ENCODE results near the gene SLC16A13.
"Not testable (repeated sequence)": the region's sequence is repeated elsewhere in the genome, so short reads cannot be mapped to it uniquely, and the experiment has no call there.

The SLC16A13 gene

GRCh38 chr17:7043497-7044198 lies 7.8 kb downstream of the SLC16A13 start, which contains the start of gene SLC16A11:
Gene SLC16A11, minus strand, starts transcription at chr17:7044092. Its CDS starts 579 bp downstream, at chr17:7043513.
- H4K20me1 ChIP-seq, result no peaks in the 10 kb centered on the region
- peaks cover 73% of the 10 kb centered on the region for H3K4me1 ChIP-seq
- H3K9ac ChIP-seq, result peak within 1 kb of the TSS; percentile 79
- peak within 1 kb of the TSS; percentile 85 for H3K27ac ChIP-seq
- no peak for TF ChIP-seq Cebpa-rat (IDR thresholded peaks at IDR 0.05)
- peak within 1 kb of the TSS; percentile 98 for H3K4me2 ChIP-seq
- H3K27me3 ChIP-seq, result peaks cover 50% of the 10 kb centered on the region
- no peaks in the 10 kb centered on the region for H3K36me3 ChIP-seq
- peak within 1 kb of the TSS; percentile 68 for H3K4me3 ChIP-seq
- no peaks in the 10 kb centered on the region for H3K9me3 ChIP-seq

GRCh38 chr17:7045492-7046126 lies 9.8 kb downstream of the SLC16A13 start:
- no peaks in the 10 kb centered on the region for H4K20me1 ChIP-seq
- H3K9me3 ChIP-seq, result no peaks in the 10 kb centered on the region
- H3K9ac ChIP-seq, result no peak overlapping the region
- peak overlapping the region; percentile 85 for H3K4me2 ChIP-seq
- no peak overlapping the region for H3K4me3 ChIP-seq
- no peak overlapping the region for H3K27ac ChIP-seq
- no peak for TF ChIP-seq Cebpa-rat (IDR thresholded peaks at IDR 0.05)
- no peaks in the 10 kb centered on the region for H3K36me3 ChIP-seq
- peaks cover 50% of the 10 kb centered on the region for H3K27me3 ChIP-seq
- H3K4me1 ChIP-seq, result peaks cover 60% of the 10 kb centered on the region

- H3K4me2 ChIP-seq, result peak overlapping the region; percentile 85
- TF ChIP-seq Cebpa-rat (IDR thresholded peaks at IDR 0.05), result no peak
- H3K4me1 ChIP-seq, result peaks cover 55% of the 10 kb centered on the region
Measured at GRCh38 chr17:7046127-7046724, 10.4 kb downstream of the SLC16A13 start.

GRCh38 chr17:7046725-7047397 lies 11.0 kb downstream of the SLC16A13 start:
- Histone ChIP-seq H3K4me2 (peak overlapping the region; percentile 85), H3K4me3 (peak overlapping the region; percentile 25; the same call in 1 of the 2 replicates), H3K4me1 (peaks cover 48% of the 10 kb centered on the region), H3K27me3 (peaks cover 37% of the 10 kb centered on the region)
- H3K9ac ChIP-seq, H3K36me3 ChIP-seq, H3K9me3 ChIP-seq, H4K20me1 ChIP-seq, H3K27ac ChIP-seq: not testable (repeated sequence)

More at GRCh38 chr17:7046127-7046724, 10.4 kb downstream of the SLC16A13 start:
- H3K9ac ChIP-seq, result no peak overlapping the region
- H3K27me3 ChIP-seq, result peaks cover 44% of the 10 kb centered on the region
- no peaks in the 10 kb centered on the region for H3K9me3 ChIP-seq
- H3K27ac ChIP-seq, result no peak overlapping the region
- H3K4me3 ChIP-seq, result peak overlapping the region; percentile 25; the same call in 1 of the 2 replicates
- H3K36me3 ChIP-seq, result no peaks in the 10 kb centered on the region
- no peaks in the 10 kb centered on the region for H4K20me1 ChIP-seq

- Histone ChIP-seq H3K4me3 (no peak overlapping the region), H3K4me1 (peaks cover 41% of the 10 kb centered on the region), H3K4me2 (peak overlapping the region; percentile 85; the same call in 1 of the 2 replicates), H4K20me1 (no peaks in the 10 kb centered on the region), H3K9ac (no peak overlapping the region), H3K27me3 (peaks cover 30% of the 10 kb centered on the region), H3K27ac (no peak overlapping the region), H3K9me3 (no peaks in the 10 kb centered on the region), H3K36me3 (no peaks in the 10 kb centered on the region)
- no peak for TF ChIP-seq Cebpa-rat (IDR thresholded peaks at IDR 0.05)
Measured at GRCh38 chr17:7047566-7047965, 11.8 kb downstream of the SLC16A13 start.

GRCh38 chr17:7048968-7049367 lies 13.2 kb downstream of the SLC16A13 start:
- Histone ChIP-seq H4K20me1 (no peaks in the 10 kb centered on the region), H3K36me3 (no peaks in the 10 kb centered on the region), H3K9ac (no peak overlapping the region), H3K4me2 (0 out of 2 replicates have a peak overlapping the region, but pooled peaks have one; percentile 17), H3K9me3 (no peaks in the 10 kb centered on the region), H3K4me3 (no peak overlapping the region), H3K4me1 (peaks cover 27% of the 10 kb centered on the region), H3K27ac (no peak overlapping the region), H3K27me3 (peaks cover 16% of the 10 kb centered on the region; the same call in 1 of the 2 replicates)
- TF ChIP-seq Cebpa-rat (IDR thresholded peaks at IDR 0.05), result no peak

GRCh38 chr17:7050583-7050982 lies 14.8 kb downstream of the SLC16A13 start:
- not testable (repeated sequence) for H3K36me3 ChIP-seq, H3K27ac ChIP-seq, H3K4me3 ChIP-seq, H3K4me2 ChIP-seq, H3K9ac ChIP-seq, H4K20me1 ChIP-seq, H3K9me3 ChIP-seq
- Histone ChIP-seq H3K27me3 (peaks cover 13% of the 10 kb centered on the region; the same call in 1 of the 2 replicates), H3K4me1 (peaks cover 23% of the 10 kb centered on the region)

- H3K4me2 ChIP-seq, result no peak overlapping the region
- H3K27me3 ChIP-seq, result no peaks in the 10 kb centered on the region
- no peaks in the 10 kb centered on the region for H3K4me1 ChIP-seq
- TF ChIP-seq Cebpa-rat (IDR thresholded peaks at IDR 0.05), result no peak
- no peak overlapping the region for H3K27ac ChIP-seq
- no peaks in the 10 kb centered on the region for H3K36me3 ChIP-seq
- H3K4me3 ChIP-seq, result no peak overlapping the region
- H4K20me1 ChIP-seq, result no peaks in the 10 kb centered on the region
- no peak overlapping the region for H3K9ac ChIP-seq
- H3K9me3 ChIP-seq, result no peaks in the 10 kb centered on the region
Measured at GRCh38 chr17:7056386-7056785, 20.6 kb downstream of the SLC16A13 start.

GRCh38 chr17:7058831-7059447 lies 23.1 kb downstream of the SLC16A13 start:
- no peak for TF ChIP-seq Cebpa-rat (IDR thresholded peaks at IDR 0.05)
- Histone ChIP-seq H3K9ac (no peak overlapping the region), H3K4me2 (no peak overlapping the region), H3K27me3 (no peaks in the 10 kb centered on the region), H4K20me1 (no peaks in the 10 kb centered on the region), H3K9me3 (no peaks in the 10 kb centered on the region), H3K4me3 (no peak overlapping the region), H3K4me1 (no peaks in the 10 kb centered on the region), H3K27ac (no peak overlapping the region), H3K36me3 (no peaks in the 10 kb centered on the region)
